ENCODE measurements around the gene SGTA.

SGTA gene

GRCh38 chr19:2756921-2757881 lies 25.9 kb downstream of the SGTA start:
- H3K4me1 Mint-ChIP-seq: peaks cover 8% of the 10 kb centered on the region
- no peak for ATAC-seq (replicated peaks; ENCODE audit: extremely low read depth, poor library complexity, severe bottlenecking)
- no peak for DNase-seq (ENCODE audit: low spot score in 2 of 2)
- no peaks in the 10 kb centered on the region for H3K27me3 Mint-ChIP-seq
- peaks cover 18% of the 10 kb centered on the region for H3K36me3 Mint-ChIP-seq (ENCODE audit: insufficient read depth)
- no peak overlapping the region for H3K27ac Mint-ChIP-seq (ENCODE audit: low read depth)
- H3K9me3 Mint-ChIP-seq: no peaks in the 10 kb centered on the region
- no peak overlapping the region for H3K4me3 Mint-ChIP-seq

GRCh38 chr19:2756477-2756876 lies 26.6 kb downstream of the SGTA start:
- Mint-ChIP-seq H3K4me1 (peaks cover 8% of the 10 kb centered on the region), H3K9me3 (no peaks in the 10 kb centered on the region), H3K36me3 (ENCODE audit: insufficient read depth) (peaks cover 17% of the 10 kb centered on the region), H3K27ac (ENCODE audit: low read depth) (no peak overlapping the region), H3K4me3 (no peak overlapping the region), H3K27me3 (no peaks in the 10 kb centered on the region)
- ATAC-seq (replicated peaks; ENCODE audit: extremely low read depth, poor library complexity, severe bottlenecking) (no peak), DNase-seq (ENCODE audit: low spot score in 2 of 2) (no peak)

GRCh38 chr19:2755811-2756210 lies 27.3 kb downstream of the SGTA start:
- Mint-ChIP-seq H3K27me3 (no peaks in the 10 kb centered on the region), H3K36me3 (ENCODE audit: insufficient read depth) (peaks cover 14% of the 10 kb centered on the region), H3K27ac (ENCODE audit: low read depth) (no peak overlapping the region), H3K9me3 (no peaks in the 10 kb centered on the region), H3K4me3 (no peak overlapping the region), H3K4me1 (peaks cover 8% of the 10 kb centered on the region)
- DNase-seq (ENCODE audit: low spot score in 2 of 2) (no peak), ATAC-seq (replicated peaks; ENCODE audit: extremely low read depth, poor library complexity, severe bottlenecking) (no peak)

GRCh38 chr19:2755448-2755705 lies 27.7 kb downstream of the SGTA start:
- Mint-ChIP-seq H3K36me3 (ENCODE audit: insufficient read depth) (peaks cover 13% of the 10 kb centered on the region), H3K27me3 (no peaks in the 10 kb centered on the region), H3K4me3 (no peak overlapping the region), H3K4me1 (peaks cover 8% of the 10 kb centered on the region), H3K27ac (ENCODE audit: low read depth) (no peak overlapping the region), H3K9me3 (no peaks in the 10 kb centered on the region)
- ATAC-seq (replicated peaks; ENCODE audit: extremely low read depth, poor library complexity, severe bottlenecking) (no peak), DNase-seq (ENCODE audit: low spot score in 2 of 2) (no peak)

GRCh38 chr19:2754659-2755447 lies 28.2 kb downstream of the SGTA start:
- Mint-ChIP-seq H3K27ac (ENCODE audit: low read depth) (no peak overlapping the region), H3K9me3 (no peaks in the 10 kb centered on the region), H3K36me3 (ENCODE audit: insufficient read depth) (peaks cover 13% of the 10 kb centered on the region), H3K4me3 (no peak overlapping the region), H3K27me3 (no peaks in the 10 kb centered on the region), H3K4me1 (peaks cover 8% of the 10 kb centered on the region)
- ATAC-seq (replicated peaks; ENCODE audit: extremely low read depth, poor library complexity, severe bottlenecking) (no peak), DNase-seq (ENCODE audit: low spot score in 2 of 2) (no peak)

GRCh38 chr19:2751438-2751830 lies 31.6 kb downstream of the SGTA start:
- ATAC-seq (replicated peaks; ENCODE audit: extremely low read depth, poor library complexity, severe bottlenecking) (no peak), DNase-seq (ENCODE audit: low spot score in 2 of 2) (no peak)
- Mint-ChIP-seq H3K27ac (ENCODE audit: low read depth) (no peak overlapping the region), H3K36me3 (ENCODE audit: insufficient read depth) (peaks cover 6% of the 10 kb centered on the region), H3K4me1 (no peaks in the 10 kb centered on the region), H3K9me3 (no peaks in the 10 kb centered on the region), H3K4me3 (no peak overlapping the region), H3K27me3 (no peaks in the 10 kb centered on the region)

GRCh38 chr19:2750808-2751437 lies 32.1 kb downstream of the SGTA start:
- H3K4me1 Mint-ChIP-seq: no peaks in the 10 kb centered on the region
- peaks cover 6% of the 10 kb centered on the region for H3K36me3 Mint-ChIP-seq (ENCODE audit: insufficient read depth)
- H3K27ac Mint-ChIP-seq (ENCODE audit: low read depth): no peak overlapping the region
- DNase-seq (ENCODE audit: low spot score in 2 of 2): no peak
- no peak overlapping the region for H3K4me3 Mint-ChIP-seq
- no peaks in the 10 kb centered on the region for H3K27me3 Mint-ChIP-seq
- ATAC-seq (replicated peaks; ENCODE audit: extremely low read depth, poor library complexity, severe bottlenecking): no peak
- H3K9me3 Mint-ChIP-seq: no peaks in the 10 kb centered on the region

GRCh38 chr19:2747349-2747748 lies 35.7 kb downstream of the SGTA start:
- H3K27ac Mint-ChIP-seq (ENCODE audit: low read depth): no peak overlapping the region
- no peaks in the 10 kb centered on the region for H3K9me3 Mint-ChIP-seq
- H3K4me1 Mint-ChIP-seq: no peaks in the 10 kb centered on the region
- H3K36me3 Mint-ChIP-seq (ENCODE audit: insufficient read depth): peaks cover 2% of the 10 kb centered on the region
- ATAC-seq (replicated peaks; ENCODE audit: extremely low read depth, poor library complexity, severe bottlenecking) (no peak), DNase-seq (ENCODE audit: low spot score in 2 of 2) (no peak)
- H3K4me3 Mint-ChIP-seq: no peak overlapping the region
- H3K27me3 Mint-ChIP-seq: peaks cover 23% of the 10 kb centered on the region

GRCh38 chr19:2744113-2744512 lies 39.0 kb downstream of the SGTA start:
- Mint-ChIP-seq H3K4me1 (peaks cover 4% of the 10 kb centered on the region), H3K27me3 (peaks cover 37% of the 10 kb centered on the region), H3K4me3 (no peak overlapping the region), H3K27ac (ENCODE audit: low read depth) (no peak overlapping the region), H3K9me3 (no peaks in the 10 kb centered on the region), H3K36me3 (ENCODE audit: insufficient read depth) (peaks cover 7% of the 10 kb centered on the region)
- DNase-seq (ENCODE audit: low spot score in 2 of 2): no peak
- ATAC-seq (replicated peaks; ENCODE audit: extremely low read depth, poor library complexity, severe bottlenecking): no peak

GRCh38 chr19:2743099-2743498 lies 40.0 kb downstream of the SGTA start:
- peaks cover 12% of the 10 kb centered on the region for H3K4me1 Mint-ChIP-seq

GRCh38 chr19:2740314-2740656 lies 42.8 kb downstream of the SGTA start:
- ATAC-seq (replicated peaks; ENCODE audit: extremely low read depth, poor library complexity, severe bottlenecking) (no peak), DNase-seq (ENCODE audit: low spot score in 2 of 2) (no peak)

More at GRCh38 chr19:2743099-2743498, 40.0 kb downstream of the SGTA start:
- H3K9me3 Mint-ChIP-seq: no peaks in the 10 kb centered on the region
- peaks cover 10% of the 10 kb centered on the region for H3K36me3 Mint-ChIP-seq (ENCODE audit: insufficient read depth)
- DNase-seq (ENCODE audit: low spot score in 2 of 2) (no peak), ATAC-seq (replicated peaks; ENCODE audit: extremely low read depth, poor library complexity, severe bottlenecking) (no peak)
- peaks cover 37% of the 10 kb centered on the region for H3K27me3 Mint-ChIP-seq
- no peak overlapping the region for H3K27ac Mint-ChIP-seq (ENCODE audit: low read depth)
- H3K4me3 Mint-ChIP-seq: no peak overlapping the region

GRCh38 chr19:2739602-2740313 lies 43.3 kb downstream of the SGTA start, which contains the start of gene SLC39A3:
SLC39A3 (minus strand) TSS chr19:2740017; CDS start chr19:2737257, 2,760 bp downstream.
- Mint-ChIP-seq H3K4me3 (peak within 1 kb of the TSS; percentile 82), H3K9me3 (no peaks in the 10 kb centered on the region), H3K4me1 (peaks cover 23% of the 10 kb centered on the region), H3K27me3 (peaks cover 28% of the 10 kb centered on the region), H3K27ac (ENCODE audit: low read depth) (peak within 1 kb of the TSS; percentile 25), H3K36me3 (ENCODE audit: insufficient read depth) (peaks cover 15% of the 10 kb centered on the region)
- ATAC-seq (replicated peaks; ENCODE audit: extremely low read depth, poor library complexity, severe bottlenecking) (peak; percentile 100), DNase-seq (ENCODE audit: low spot score in 2 of 2) (peak; percentile 98 to 99)

More at GRCh38 chr19:2740314-2740656, 42.8 kb downstream of the SGTA start:
- peaks cover 32% of the 10 kb centered on the region for H3K27me3 Mint-ChIP-seq
- H3K4me3 Mint-ChIP-seq: peak overlapping the region; percentile 82
- peaks cover 13% of the 10 kb centered on the region for H3K36me3 Mint-ChIP-seq (ENCODE audit: insufficient read depth)
- H3K4me1 Mint-ChIP-seq: peaks cover 20% of the 10 kb centered on the region
- H3K9me3 Mint-ChIP-seq: no peaks in the 10 kb centered on the region
- peak overlapping the region; percentile 25 for H3K27ac Mint-ChIP-seq (ENCODE audit: low read depth)
